Gastrocnemius medialis (tissue), 4 donors: ENCODE measurements around the gene AP3S2.

Experiments
- CTCF ChIP-seq, 5 experiments: fragments of 450-650 bp in 3 of 5; fragments of 200-600 bp in 2 of 5; sonication (generic) in 2 of 5; IDR thresholded peaks in 4 of 5; conservative IDR thresholded peaks in 1 of 5; 1 replicate in 4 of 5; 2 replicates in 1 of 5; pipeline ENCODE4 v1.5.1; 2016 to 2019; ENCODE audit warnings: antibody characterized with exemption in 5 of 5, mild to moderate bottlenecking in 3 of 5, moderate library complexity in 3 of 5
- POLR2A ChIP-seq, 2 donors: fragments of 450-650 bp; IDR thresholded peaks; one replicate each; pipeline ENCODE4 v1.6.1; 2017; ENCODE audit warnings: antibody characterized with exemption in 2 of 2, mild to moderate bottlenecking in 2 of 2, moderate library complexity in 2 of 2

- TF ChIP-seq CTCF (IDR thresholded peaks at IDR 0.05 in 4 of 5, conservative IDR thresholded peaks at IDR 0.05 in 1 of 5) (no peak), POLR2A (IDR thresholded peaks at IDR 0.05) (no peak)
These were observed 99.1 kb downstream of the AP3S2 start for GRCh38 chr15:89794627-89795241.
